ENCODE data around the gene CADM1. TPM values are rescaled to one million over a fixed set of nuclear protein-coding genes. Genes with fewer than 3 reads are reported as not detected.

Gene CADM1
- total RNA-seq, 1 donor from 2014 or later = 27.2 TPM

- ATAC-seq (no peak), DNase-seq (ENCODE audit: low spot score) (no peak)
Observed at GRCh38 chr11:115219376-115219775, 284.8 kb downstream of the CADM1 start.

GRCh38 chr11:115217726-115218311 lies 286.4 kb downstream of the CADM1 start:
- no peak for ATAC-seq
- DNase-seq (ENCODE audit: low spot score) = no peak

DNA sequence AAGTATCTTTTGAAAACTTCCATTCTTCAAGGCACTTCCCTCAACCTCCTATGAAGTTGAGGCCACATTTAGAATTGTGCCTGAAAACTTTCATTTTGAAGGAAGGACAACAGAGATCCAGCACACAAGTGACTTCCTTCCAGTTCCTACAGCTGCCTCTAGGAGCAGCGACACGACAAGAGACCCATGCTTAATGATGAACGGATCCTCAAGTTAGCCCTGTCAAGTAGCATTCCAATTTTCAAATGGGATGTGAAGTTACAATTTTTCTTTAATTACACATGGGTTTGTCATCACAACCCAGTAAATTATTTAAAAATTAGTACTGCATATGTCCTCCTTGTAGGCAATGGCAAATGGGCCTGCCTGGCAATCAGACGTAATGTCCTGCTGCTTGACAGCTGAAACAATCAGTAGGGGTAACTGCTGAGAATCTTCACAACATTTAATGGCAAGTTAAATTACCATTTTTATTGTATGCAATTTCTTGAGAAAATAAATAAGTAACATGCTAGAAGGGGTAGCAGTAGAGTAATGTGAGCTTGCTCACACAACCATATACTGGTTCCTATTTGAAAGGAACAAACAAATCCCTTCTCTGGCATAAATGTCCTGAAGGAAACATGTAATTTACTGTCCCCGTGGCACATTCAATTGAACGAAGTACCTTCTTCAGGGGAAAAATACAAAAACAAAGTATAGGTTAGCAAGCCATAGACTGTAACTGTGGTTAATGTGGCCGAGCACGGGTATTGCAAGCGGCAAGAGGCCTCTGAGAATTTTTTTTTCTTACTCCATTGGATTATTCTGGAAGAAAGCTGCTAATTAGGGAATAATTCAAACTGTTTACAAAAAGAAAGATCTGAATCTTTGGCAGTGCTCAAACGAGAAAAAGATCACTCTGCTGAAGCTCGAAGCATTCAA lies 288.3 kb downstream of the CADM1 start:
- no peak for DNase-seq (ENCODE audit: low spot score)

DNA sequence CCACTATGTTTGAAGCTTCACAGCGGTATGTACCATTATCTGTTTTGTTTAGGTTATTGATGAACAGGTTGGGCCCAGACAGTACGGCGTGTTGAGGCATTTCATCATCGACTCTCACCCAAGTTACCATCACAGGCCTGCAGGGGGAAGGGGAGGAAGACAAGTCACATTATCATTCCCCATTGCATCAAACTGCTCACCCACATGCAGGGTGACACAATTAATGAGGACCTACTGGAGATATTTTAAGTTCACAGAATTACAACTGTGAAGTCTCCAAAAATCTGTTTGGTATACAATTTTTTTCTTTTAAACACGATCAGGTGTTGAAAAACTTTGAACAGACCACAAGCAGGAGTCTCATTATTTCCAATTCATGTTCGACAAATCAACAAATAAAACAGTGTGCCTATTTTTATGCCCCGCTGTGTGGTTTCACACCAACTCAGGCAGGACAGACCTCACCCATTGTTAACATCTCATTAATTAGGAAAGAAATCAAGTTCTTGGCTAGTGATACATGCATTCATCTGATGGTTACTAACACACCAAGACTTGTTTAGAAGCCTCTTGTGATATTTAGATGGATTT lies 289.5 kb downstream of the CADM1 start:
- DNase-seq (ENCODE audit: low spot score) (no peak), ATAC-seq (no peak)

More for the DNA sequence above, 288.3 kb downstream of the CADM1 start:
- no peak for ATAC-seq

DNA sequence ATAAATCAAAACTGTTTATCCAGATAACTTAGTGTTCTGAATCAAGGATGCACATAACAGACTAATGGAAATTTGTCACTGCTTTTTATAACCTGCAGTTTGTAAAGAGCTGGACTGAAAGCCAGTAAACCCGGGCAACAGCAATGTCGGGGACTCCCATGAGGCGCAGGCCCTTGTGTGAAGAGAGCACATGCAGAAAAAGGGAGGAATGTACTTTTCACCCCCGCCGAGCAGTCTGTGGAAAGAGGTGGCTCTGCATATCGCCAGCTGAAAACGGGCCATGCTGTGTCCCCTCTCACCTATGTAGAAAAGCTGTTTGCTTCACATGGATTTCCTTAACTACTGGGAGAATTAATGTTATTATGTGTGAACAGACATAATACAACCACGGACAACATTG lies 291.2 kb downstream of the CADM1 start:
- no peak for ATAC-seq
- DNase-seq (ENCODE audit: low spot score) = no peak

- no peak for ATAC-seq
Observed at GRCh38 chr11:115208808-115209259, 295.4 kb downstream of the CADM1 start.

GRCh38 chr11:115207916-115208315 lies 296.3 kb downstream of the CADM1 start:
- ATAC-seq (no peak), DNase-seq (ENCODE audit: low spot score) (no peak)

More at GRCh38 chr11:115208808-115209259, 295.4 kb downstream of the CADM1 start:
- no peak for DNase-seq (ENCODE audit: low spot score)

DNA sequence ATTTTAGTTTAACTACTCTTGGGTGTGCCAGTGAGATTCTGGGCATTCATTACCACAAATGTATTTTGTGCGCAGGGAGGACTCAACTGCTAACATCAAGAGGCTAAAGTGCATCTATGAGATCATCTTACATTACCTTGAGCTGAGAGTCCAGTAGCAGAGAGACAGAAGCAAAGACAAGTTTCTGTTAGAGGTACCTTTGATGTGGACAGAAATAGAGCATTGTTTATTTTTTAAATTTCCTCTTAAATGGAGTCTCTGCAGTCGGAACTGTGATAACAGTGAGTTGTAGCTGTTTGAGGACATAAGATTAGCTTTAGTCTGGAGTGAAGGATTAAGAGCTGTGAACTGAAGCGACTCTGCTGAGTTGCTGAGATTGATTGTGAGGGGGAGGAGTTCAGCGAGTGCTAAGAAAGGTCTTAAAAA lies 297.0 kb downstream of the CADM1 start:
- ATAC-seq = no peak
- DNase-seq (ENCODE audit: low spot score) = no peak

GRCh38 chr11:115206365-115207022 lies 297.7 kb downstream of the CADM1 start:
- DNase-seq (ENCODE audit: low spot score) = no peak
- no peak for ATAC-seq

DNA sequence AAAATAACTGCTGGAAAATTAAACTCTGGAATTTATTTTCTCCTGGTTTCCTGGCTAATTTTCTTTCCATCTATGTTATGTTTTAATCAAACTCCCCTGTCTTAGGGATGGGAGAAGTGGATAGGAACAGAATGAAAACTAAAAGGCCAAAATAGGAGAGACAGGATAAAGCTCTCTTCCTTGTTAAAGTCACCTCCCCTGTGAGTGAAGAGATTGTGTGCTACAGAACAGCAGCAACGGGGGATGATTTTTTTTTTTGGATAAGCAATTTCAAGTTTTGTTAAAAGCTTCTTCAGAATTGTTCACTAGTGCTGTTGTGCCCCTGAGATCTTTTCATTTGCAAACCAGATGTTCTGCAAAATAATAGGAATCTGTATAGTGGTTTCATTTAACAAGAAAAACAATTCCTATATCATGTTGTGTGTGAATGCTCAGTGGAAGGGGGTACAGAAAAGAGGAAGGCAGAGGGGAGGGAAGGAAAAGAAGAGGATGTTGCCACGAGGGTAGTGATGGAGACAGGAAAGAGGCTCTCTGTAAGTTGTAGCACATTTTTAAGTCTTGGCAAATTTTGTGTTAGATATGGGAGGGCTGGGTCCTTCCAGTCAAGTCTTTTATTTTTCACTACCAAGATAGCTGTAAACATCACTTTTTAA lies 301.2 kb downstream of the CADM1 start:
- DNase-seq (ENCODE audit: low spot score) (no peak), ATAC-seq (no peak)

DNA sequence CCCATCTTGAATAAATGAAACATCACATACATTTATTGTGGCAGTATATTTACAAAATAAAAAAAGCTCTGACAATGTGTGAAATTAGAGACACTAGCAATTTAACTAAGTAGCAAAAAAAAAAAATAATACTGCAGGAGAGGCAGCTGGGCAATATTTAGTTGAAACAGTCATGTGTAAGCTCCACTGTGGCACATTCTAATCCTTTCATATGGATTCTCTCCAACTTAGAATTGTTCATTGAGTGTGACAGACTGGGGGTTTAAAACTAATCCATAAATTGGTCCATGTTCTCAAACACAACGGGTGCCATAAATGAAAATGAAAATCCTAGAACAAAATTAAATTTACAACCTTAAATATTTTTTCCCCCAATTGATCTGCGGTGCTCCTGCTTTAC lies 302.1 kb downstream of the CADM1 start:
- DNase-seq (ENCODE audit: low spot score) (no peak), ATAC-seq (no peak)

DNA sequence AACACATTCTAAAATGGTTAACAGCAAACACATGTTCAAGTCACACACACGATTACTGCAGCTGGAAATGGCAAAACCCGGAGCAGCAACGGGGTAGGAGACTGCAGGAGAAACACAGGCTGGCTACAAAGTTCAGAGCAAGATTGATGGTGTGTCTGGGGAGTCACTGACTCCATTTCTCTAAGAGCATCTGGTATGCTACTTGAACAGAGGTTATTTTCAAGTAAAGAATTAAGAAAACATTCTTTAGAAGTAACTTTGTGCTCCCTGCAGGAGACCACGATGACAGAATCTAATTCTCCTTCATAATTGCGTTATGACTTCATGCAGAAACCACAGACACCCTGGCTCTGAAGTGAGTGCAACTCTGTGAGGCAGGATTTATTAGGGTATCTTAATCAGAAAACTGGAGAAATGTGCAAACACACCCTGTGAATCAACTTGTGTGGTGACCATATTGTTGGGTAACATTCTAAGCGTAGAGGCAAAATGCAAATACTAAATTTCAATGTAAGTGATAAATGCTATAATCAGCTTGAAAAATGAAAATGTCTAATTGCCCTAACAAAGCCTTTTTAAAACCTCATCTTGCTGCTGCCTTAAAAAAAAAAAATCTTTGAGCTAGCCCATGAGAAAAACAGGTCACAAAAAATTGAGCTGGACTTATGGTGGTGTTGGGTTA lies 303.0 kb downstream of the CADM1 start:
- ATAC-seq (no peak), DNase-seq (ENCODE audit: low spot score) (no peak)

- no peak for DNase-seq (ENCODE audit: low spot score)
- no peak for ATAC-seq
Observed at GRCh38 chr11:115199481-115200069, 304.6 kb downstream of the CADM1 start.

- ATAC-seq (no peak), DNase-seq (ENCODE audit: low spot score) (no peak)
Observed at GRCh38 chr11:115198321-115198741, 305.9 kb downstream of the CADM1 start.

DNA sequence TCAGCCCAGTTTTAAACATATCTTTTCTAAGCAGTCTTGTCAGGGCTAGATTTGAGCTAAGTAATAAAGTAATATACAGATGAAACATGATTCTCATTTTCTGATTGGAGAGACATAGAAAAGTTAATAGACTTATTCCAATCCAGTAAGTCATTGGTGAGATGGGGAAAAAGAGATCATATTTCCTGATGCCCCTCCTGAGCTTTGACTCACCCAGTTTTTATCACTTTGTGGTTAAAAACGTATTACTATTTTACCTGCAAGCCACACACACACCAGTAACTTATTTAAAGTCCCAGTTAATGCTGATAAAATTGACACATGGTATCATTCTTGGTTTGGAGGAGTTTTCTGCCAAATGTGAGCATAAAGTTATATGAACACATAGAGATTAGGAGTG lies 306.8 kb downstream of the CADM1 start:
- ATAC-seq (no peak), DNase-seq (ENCODE audit: low spot score) (no peak)

DNA sequence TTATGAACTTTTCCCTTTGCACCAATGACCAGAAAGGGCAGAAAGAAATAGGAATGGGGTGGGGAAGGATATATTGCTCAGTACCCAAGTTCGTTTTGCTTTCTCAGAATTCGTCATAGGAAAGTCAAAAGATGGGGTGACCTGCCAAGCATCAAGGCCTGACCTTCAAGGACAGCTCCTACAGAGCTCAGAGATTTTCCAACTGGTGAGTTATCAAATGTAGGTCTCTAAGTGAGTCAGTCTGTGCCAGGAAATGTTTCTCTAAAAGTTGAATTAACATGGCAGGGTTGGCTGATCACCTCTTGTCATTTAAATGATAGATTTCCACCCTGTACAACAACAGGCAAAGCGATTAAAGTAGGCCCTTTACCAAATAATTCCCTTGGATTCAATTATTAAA lies 307.2 kb downstream of the CADM1 start:
- ATAC-seq (no peak), DNase-seq (ENCODE audit: low spot score) (no peak)

DNA sequence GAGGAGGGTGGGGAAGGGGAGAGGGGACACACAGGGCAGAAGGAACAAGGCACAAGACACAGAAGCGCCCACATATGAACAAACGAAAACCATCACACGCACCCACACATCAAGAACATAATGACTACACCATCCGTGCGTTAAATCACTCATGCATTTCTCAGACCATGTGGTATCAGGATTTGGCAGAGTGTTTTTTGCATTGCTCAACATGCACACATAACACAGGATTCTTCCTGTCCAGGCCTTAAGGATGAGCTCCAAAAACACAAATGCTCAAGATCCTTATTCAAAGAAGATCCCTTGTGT lies 309.5 kb downstream of the CADM1 start:
- DNase-seq (ENCODE audit: low spot score) (no peak), ATAC-seq (no peak)

GRCh38 chr11:115193914-115194801 lies 310.1 kb downstream of the CADM1 start:
- DNase-seq (ENCODE audit: low spot score) (no peak), ATAC-seq (no peak)

DNA sequence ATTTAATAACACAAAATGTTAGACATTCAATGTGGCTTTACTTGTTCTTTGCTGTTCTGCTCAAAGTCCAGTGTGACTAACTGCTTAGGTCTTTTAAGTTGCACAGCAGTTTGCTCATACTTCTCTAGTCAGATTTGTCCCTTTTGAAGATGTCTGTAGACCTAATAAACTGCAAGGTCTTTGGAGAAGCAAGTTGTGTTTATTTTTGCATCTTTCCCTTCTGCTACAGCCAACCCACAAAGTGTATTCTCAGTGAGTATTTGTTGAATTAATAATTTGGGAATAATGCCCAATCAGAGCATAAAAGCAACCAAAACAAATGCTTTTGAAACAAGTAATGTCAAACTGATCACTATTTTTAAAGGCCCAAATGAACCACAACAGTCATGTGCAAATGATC lies 312.5 kb downstream of the CADM1 start:
- no peak for ATAC-seq
- DNase-seq (ENCODE audit: low spot score) = no peak

All from left lobe of liver (tissue), 2 donors.